Measurements from ENCODE around the gene EMX2. TPM values are rescaled to one million over a fixed set of nuclear protein-coding genes. Genes with fewer than 3 reads are reported as not detected.

EMX2 gene
- total and polyA plus RNA-seq, 2 of the 13 experiments (the other 11 are each of a cell fraction or from before 2014, with no cell fraction given) = not detected

- no peak for FAIRE-seq
- no peak overlapping the region for H3K4me3 ChIP-seq (replicated peaks in 1 of 3; ENCODE audit: insufficient read depth in 1 of 3, low read depth in 2 of 3, low read length in 3 of 3)
- H3K4me1 ChIP-seq (ENCODE audit: insufficient read depth, low read length) = no peaks in the 10 kb centered on the region
- in situ Hi-C loops (cut with HindIII; ENCODE audit: extremely low pct_ligation_motif_present, low pct_unique_long_range_greater_than_20kb) = no loop called here
- H3K79me2 ChIP-seq (ENCODE audit: insufficient read depth, low read length) = no peaks in the 10 kb centered on the region
- H3K27ac ChIP-seq (ENCODE audit: extremely low read length, insufficient read depth, low read length) = no peak overlapping the region
- TF ChIP-seq ZNF124 (CRISPR knock-in tag; IDR thresholded peaks at IDR 0.05) (no peak), MAFK (conservative IDR thresholded peaks at IDR 0.05 in 1 of 2, IDR thresholded peaks at IDR 0.05 in 1 of 2; ENCODE audit: low read length in 2 of 2) (no peak), ZSCAN30 (CRISPR knock-in tag; IDR thresholded peaks at IDR 0.05) (no peak), IKZF5 (CRISPR knock-in tag; IDR thresholded peaks at IDR 0.05) (no peak), ZXDC (CRISPR knock-in tag; IDR thresholded peaks at IDR 0.05) (no peak), GFI1 (CRISPR knock-in tag; IDR thresholded peaks at IDR 0.05; ENCODE audit: borderline replicate concordance) (no peak), ZC3H13 (CRISPR knock-in tag; IDR thresholded peaks at IDR 0.05) (no peak), KIAA2018 (CRISPR knock-in tag; IDR thresholded peaks at IDR 0.05; ENCODE audit: borderline replicate concordance) (no peak), HOXA9 (CRISPR knock-in tag; IDR thresholded peaks at IDR 0.05; ENCODE audit: borderline replicate concordance) (no peak), ARID2 (CRISPR knock-in tag; IDR thresholded peaks at IDR 0.05; ENCODE audit: borderline replicate concordance) (no peak), ZNF33A (CRISPR knock-in tag; IDR thresholded peaks at IDR 0.05; ENCODE audit: borderline replicate concordance) (no peak), SALL1 (CRISPR knock-in tag; IDR thresholded peaks at IDR 0.05) (no peak)
- 49% methylated on average over 52 of the region's 65 CpGs for WGBS (ENCODE audit: low lambda C conversion rate)
- no TSS peak for BruUV-seq (replicated peaks)
- no peaks in the 10 kb centered on the region for H3K9me3 ChIP-seq (ENCODE audit: low read length)
- no peak overlapping the region for H2AFZ ChIP-seq (ENCODE audit: low read length)
- ATAC-seq = no peak
- H3K9ac ChIP-seq (ENCODE audit: insufficient read depth, low read depth, low read length) = no peak overlapping the region
- H3K4me2 ChIP-seq (ENCODE audit: low read depth, low read length) = no peak overlapping the region
- H3K36me3 ChIP-seq (replicated peaks in 1 of 2; ENCODE audit: control insufficient read depth in 1 of 2, insufficient read depth in 2 of 2, low read length in 2 of 2) = no peaks in the 10 kb centered on the region
- ChIA-PET CTCF (ENCODE audit: low intra/inter-chr PET ratio, low total read pairs) (no interaction called here), POLR2A (no interaction called here)
- intact Hi-C loops (cut with micrococcal nuclease; ENCODE audit: unreplicated experiment) = no loop called here
- H4K20me1 ChIP-seq (ENCODE audit: insufficient read depth, low read length) = no peaks in the 10 kb centered on the region
- peaks cover 6 to 79% of the 10 kb centered on the region in 2 experiments; a peak in 4 of 5 replicates for H3K27me3 ChIP-seq (ENCODE audit: control insufficient read depth in 1 of 2, insufficient read depth in 2 of 2, low read length in 2 of 2)
- DNase-seq (ENCODE audit: low spot score) = no peak
Measured at GRCh38 chr10:117553142-117553814, 10.7 kb downstream of the EMX2 start.
